CD4-positive, alpha-beta T cell (primary cell): ENCODE measurements around the gene BAZ2A. TPM values are rescaled to one million over a fixed set of nuclear protein-coding genes. Genes with fewer than 3 reads are reported as not detected.

Experiments
- ATAC-seq: fragments of 200-7000 bp; cut with Tn5 transposase; one replicate; pipeline ENCODE4 v1.10.0; 2022; ENCODE audit warnings: mild to moderate bottlenecking; ENCODE audit not compliant: poor library complexity
- CTCF ChIA-PET: fragments of 350-600 bp; sonication (Branson Sonifier 250); formaldehyde crosslinking; loops from one replicate; lab custom pipeline; 2021; ENCODE audit warnings: antibody characterized with exemption, inconsistent platforms; lab: Charles Lee
- POLR2A ChIA-PET: fragments of 350-600 bp; sonication (Branson Sonifier 250); formaldehyde crosslinking; loops from one replicate; lab custom pipeline; 2021; ENCODE audit warnings: antibody characterized with exemption, inconsistent platforms; lab: Charles Lee
- DNase-seq, 14 experiments: peaks; one replicate each; pipeline ENCODE4 v3.0.0-alpha.2; 2013 to 2020; ENCODE audit warnings: mixed read lengths in 2 of 14
- H3K27ac ChIP-seq, 2 donors: one replicate each; pipeline versions ENCODE4 v1.5.1 to v1.7.0; 2013; ENCODE audit warnings: low read length in 2 of 2, low read depth in 1 of 2, mild to moderate bottlenecking in 1 of 2
- H3K27me3 ChIP-seq, 2 experiments: 1 replicate in 1 of 2; 2 replicates in 1 of 2; pipeline versions ENCODE4 v1.6.1 to v1.7.0; 2013; ENCODE audit warnings: low read length in 2 of 2, control low read depth in 1 of 2, mild to moderate bottlenecking in 1 of 2, moderate library complexity in 1 of 2; ENCODE audit not compliant: insufficient read depth in 2 of 2, control insufficient read depth in 1 of 2
- H3K36me3 ChIP-seq: one replicate; pipeline ENCODE4 v1.6.1; 2013; ENCODE audit warnings: low read length, control low read depth; ENCODE audit not compliant: insufficient read depth
- H3K4me1 ChIP-seq: one replicate; pipeline ENCODE4 v1.6.1; 2013; ENCODE audit warnings: low read length, control low read depth; ENCODE audit not compliant: insufficient read depth
- H3K4me3 ChIP-seq: one replicate; pipeline ENCODE4 v1.5.1; 2013; ENCODE audit warnings: mild to moderate bottlenecking, low read length, moderate library complexity
- H3K9me3 ChIP-seq, 2 experiments: 1 replicate in 1 of 2; 2 replicates in 1 of 2; pipeline versions ENCODE4 v1.6.1 to v1.7.0; 2013; ENCODE audit warnings: low read length in 2 of 2, mild to moderate bottlenecking in 2 of 2, control low read depth in 1 of 2, moderate library complexity in 1 of 2; ENCODE audit not compliant: control insufficient read depth in 1 of 2, insufficient read depth in 1 of 2
- H3K27ac Mint-ChIP-seq: one replicate; pipeline ENCODE4 v1.8.0; 2020; ENCODE audit warnings: mixed read lengths
- H3K27me3 Mint-ChIP-seq: one replicate; pipeline ENCODE4 v1.8.0; 2021; ENCODE audit warnings: mixed read lengths
- H3K36me3 Mint-ChIP-seq: one replicate; pipeline ENCODE4 v1.8.0; 2021; ENCODE audit warnings: low read depth, mixed read lengths
- H3K4me1 Mint-ChIP-seq: one replicate; pipeline ENCODE4 v1.8.0; 2021; ENCODE audit warnings: low read depth, mixed read lengths
- H3K4me3 Mint-ChIP-seq: one replicate; pipeline ENCODE4 v1.8.0; 2020; ENCODE audit warnings: mild to moderate bottlenecking, mixed read lengths
- H3K9me3 Mint-ChIP-seq: one replicate; pipeline ENCODE4 v1.8.0; 2020; ENCODE audit warnings: mixed read lengths
- CTCF ChIP-seq: fragments of 200-600 bp; IDR thresholded peaks from one replicate; pipeline ENCODE4 v1.8.0; 2022; ENCODE audit warnings: antibody characterized with exemption, mild to moderate bottlenecking
- intact Hi-C, 2 experiments: fragments of 100-400 bp; cut with DNase I in 1 of 2; cut with micrococcal nuclease in 1 of 2; formaldehyde crosslinking; loops; one replicate each; pipeline versions ENCODE4 v1.15.1 to v1.9.0; 2023 to 2025; cut with DNase I, micrococcal nuclease
- total RNA-seq, 174 experiments: library from RNA in 2 of 174; stranded (reverse) in 2 of 174; gene quantifications; one replicate each; pipeline ENCODE4 v1.2.3 and lab custom pipeline; 2021 to 2026

The BAZ2A gene
- total RNA-seq, 2 experiments from 2014 or later, result 207 to 211 TPM

DNA sequence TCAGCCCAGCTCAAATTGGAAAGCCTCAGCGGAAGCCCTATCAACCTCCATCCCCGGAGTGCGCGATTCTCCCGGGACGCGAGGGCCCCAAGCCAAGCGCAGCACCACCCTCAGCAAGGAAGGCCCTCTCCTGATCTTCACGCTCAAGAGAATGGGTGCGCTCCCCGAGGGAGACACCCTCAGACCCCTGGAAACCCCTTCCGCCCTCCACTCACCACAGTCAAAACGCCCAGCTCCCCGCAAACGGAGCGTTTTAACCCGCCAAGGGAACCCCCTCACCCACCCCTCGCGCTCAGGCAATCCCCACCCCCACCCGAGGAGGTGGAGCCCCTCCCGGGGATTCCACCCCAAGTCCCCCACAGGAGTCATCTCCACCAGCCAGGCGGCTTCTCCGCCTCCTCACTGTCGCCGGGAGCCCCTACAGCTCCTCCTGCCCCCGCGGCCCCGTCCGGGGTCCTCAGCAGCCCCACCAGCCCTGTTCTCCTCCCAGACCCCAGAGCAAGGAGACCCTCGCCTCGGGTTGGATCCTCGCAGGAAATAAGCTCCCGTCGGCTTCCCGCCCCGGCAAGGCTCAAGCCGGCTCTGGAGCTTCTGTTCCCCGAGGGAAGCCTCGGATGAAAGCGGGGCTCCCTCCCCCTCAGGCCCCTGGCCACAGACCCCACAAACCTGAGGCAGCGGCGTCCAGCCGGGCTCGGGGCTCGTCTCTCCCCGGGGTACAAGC, 507 bp downstream of the BAZ2A start:
- Histone ChIP-seq H3K27me3 (no peaks in the 10 kb centered on the region), H3K27ac (peak overlapping the region; percentile 88 to 96), H3K9me3 (no peaks in the 10 kb centered on the region), H3K36me3 (peaks cover 13% of the 10 kb centered on the region), H3K4me1 (peaks cover 66% of the 10 kb centered on the region), H3K4me3 (peak overlapping the region; percentile 100)
- ChIA-PET POLR2A (interaction anchor here (0.6 to 8.8 kb wide), 39 partner anchors 6 to 914 kb away, joined by 3 to 155 read pairs (median 6); partner anchors contain the start of genes ATP5F1B, BLOC1S1, CNPY2 and DNAJC14), CTCF (interaction anchor here (0.5 to 1.8 kb wide), 6 partner anchors 10 to 128 kb away, joined by 3 to 9 read pairs (median 4); partner anchors contain the start of gene PTGES3)
- Mint-ChIP-seq H3K9me3 (no peaks in the 10 kb centered on the region), H3K4me3 (peak overlapping the region; percentile 93), H3K4me1 (peaks cover 75% of the 10 kb centered on the region), H3K27me3 (no peaks in the 10 kb centered on the region), H3K36me3 (peaks cover 38% of the 10 kb centered on the region), H3K27ac (peak overlapping the region; percentile 94)
- no peak for TF ChIP-seq CTCF
- intact Hi-C loops, result loop anchor here (1.0 to 10.0 kb wide), 4 partner anchors 8 to 815 kb away; partner anchors contain the start of genes NAB2 (in 1 of the 2), ORMDL2 (in 1 of the 2) and SARNP (in 1 of the 2)
- DNase-seq (peak in 11 of 14 experiments; percentile 12 to 78 (median 38)), ATAC-seq (peak; percentile 27)

GRCh38 chr12:56628671-56629458, 1.3 kb downstream of the BAZ2A start:
- peak overlapping the region; percentile 94 for H3K27ac Mint-ChIP-seq
- no peaks in the 10 kb centered on the region for H3K9me3 Mint-ChIP-seq
- peak overlapping the region; percentile 93 for H3K4me3 Mint-ChIP-seq
- H3K36me3 Mint-ChIP-seq, result peaks cover 41% of the 10 kb centered on the region
- peak; percentile 54 for ATAC-seq
- peaks cover 75% of the 10 kb centered on the region for H3K4me1 Mint-ChIP-seq
- H3K4me3 ChIP-seq, result peak overlapping the region; percentile 100
- H3K36me3 ChIP-seq, result peaks cover 16% of the 10 kb centered on the region
- H3K27me3 Mint-ChIP-seq, result no peaks in the 10 kb centered on the region
- peaks cover 59% of the 10 kb centered on the region for H3K4me1 ChIP-seq
- H3K9me3 ChIP-seq, result no peaks in the 10 kb centered on the region
- DNase-seq, result peak; percentile 50 to 87 (median 70)
- TF ChIP-seq CTCF, result no peak
- H3K27ac ChIP-seq, result peak overlapping the region; percentile 88 to 96
- H3K27me3 ChIP-seq, result no peaks in the 10 kb centered on the region
- intact Hi-C loops, result loop anchor here in 1 of 2 experiments (1.0 to 5.0 kb wide), 2 partner anchors 8 to 37 kb away; no protein-coding TSS in a partner anchor
- ChIA-PET CTCF (interaction anchor here (0.6 to 3.5 kb wide), 13 partner anchors 8 to 623 kb away, joined by 3 to 25 read pairs (median 4); partner anchors contain the start of gene PTGES3), POLR2A (interaction anchor here (0.6 to 8.8 kb wide), 41 partner anchors 7 to 913 kb away, joined by 3 to 155 read pairs (median 6); partner anchors contain the start of genes ATP5F1B, BLOC1S1, CNPY2 and DNAJC14)

DNA sequence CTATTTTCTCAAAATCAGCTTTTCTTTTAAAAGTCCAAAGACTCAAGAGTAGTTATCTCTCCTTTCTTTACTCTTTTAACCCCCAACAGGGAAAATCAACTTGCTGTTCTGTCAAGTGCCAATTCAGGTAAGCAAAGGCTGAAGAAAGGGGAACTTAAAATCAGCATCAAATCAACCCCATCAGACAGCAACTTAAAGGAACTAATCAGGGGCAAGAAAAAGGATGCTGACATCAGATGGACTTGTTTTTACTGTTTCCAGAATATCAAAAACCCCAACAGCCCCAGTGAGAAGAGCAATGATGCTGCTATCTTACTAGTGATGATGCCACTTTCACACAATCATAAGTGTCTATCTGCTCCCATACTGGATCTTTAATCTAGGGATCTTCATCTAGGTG, 3.4 kb downstream of the BAZ2A start:
- H3K27me3 Mint-ChIP-seq, result no peaks in the 10 kb centered on the region
- peak overlapping the region; percentile 62 for H3K4me3 Mint-ChIP-seq
- ChIA-PET CTCF (interaction anchor here (0.7 to 3.5 kb wide), 2 partner anchors 10 to 163 kb away, joined by 3 to 25 read pairs; no protein-coding TSS in a partner anchor), POLR2A (interaction anchor here (2.4 to 8.8 kb wide), 2 partner anchors 9 to 19 kb away, joined by 9 to 69 read pairs; partner anchors contain the start of gene ATP5F1B)
- H3K4me1 Mint-ChIP-seq, result peaks cover 68% of the 10 kb centered on the region
- Histone ChIP-seq H3K4me1 (peaks cover 52% of the 10 kb centered on the region), H3K4me3 (no peak overlapping the region), H3K36me3 (peaks cover 27% of the 10 kb centered on the region), H3K27me3 (no peaks in the 10 kb centered on the region), H3K9me3 (no peaks in the 10 kb centered on the region), H3K27ac (no peak overlapping the region)
- intact Hi-C loops, result loop anchor here in 1 of 2 experiments (5.0 kb wide), 1 partner anchor 34 kb away; no protein-coding TSS in a partner anchor
- no peaks in the 10 kb centered on the region for H3K9me3 Mint-ChIP-seq
- H3K36me3 Mint-ChIP-seq, result peaks cover 55% of the 10 kb centered on the region
- ATAC-seq, result no peak
- no peak for TF ChIP-seq CTCF
- H3K27ac Mint-ChIP-seq, result peak overlapping the region; percentile 94
- no peak for DNase-seq
